GM21381 (cell line): Measurements from ENCODE around the gene ATP13A2.

Experiments
- ATAC-seq: cut with Tn5 transposase; IDR thresholded peaks from one replicate; pipeline ENCODE4 v1.9.1; 2021; ENCODE audit warnings: mild to moderate bottlenecking, moderate library complexity; ENCODE audit not compliant: unreplicated experiment

ATP13A2 gene

DNA sequence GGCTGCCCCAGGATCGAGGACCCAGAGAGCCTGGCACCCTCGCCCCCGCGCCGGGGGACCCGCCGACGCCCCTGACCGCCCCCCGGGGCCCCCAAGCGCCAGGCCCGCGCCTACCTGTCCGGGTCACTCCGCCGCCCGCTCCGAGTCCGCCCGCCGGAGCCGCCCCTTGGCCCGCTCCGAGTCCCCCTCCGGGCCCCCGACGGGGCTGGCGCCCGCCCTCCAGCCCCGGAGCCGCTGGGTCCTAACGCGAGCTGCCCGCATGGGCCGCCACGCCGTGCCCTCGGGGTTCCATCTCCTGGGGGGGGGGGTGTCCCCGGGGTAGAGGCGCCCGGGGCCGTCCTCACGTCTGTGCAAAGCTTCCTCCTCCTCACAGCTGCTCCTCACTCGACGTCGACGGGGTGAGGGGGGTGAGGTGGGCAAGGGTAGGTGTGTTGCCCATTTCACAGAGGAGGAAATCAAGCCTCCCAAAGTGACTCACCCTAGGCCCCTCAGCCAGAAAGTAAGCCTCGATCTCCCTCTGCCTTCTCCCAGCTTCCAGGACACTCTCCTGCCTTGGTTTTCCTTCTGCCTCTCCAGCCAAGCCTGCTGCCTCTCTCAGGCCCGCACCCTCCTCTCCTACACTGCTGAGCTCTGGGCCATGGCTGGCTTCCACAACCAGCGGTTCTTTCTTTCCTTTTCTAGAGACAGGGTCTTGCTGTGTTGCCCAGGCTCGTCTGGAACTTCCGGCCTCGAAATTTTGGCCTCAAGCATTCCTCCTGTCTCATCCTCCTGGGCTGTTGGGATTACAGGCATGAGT is 31.1 kb downstream of the ATP13A2 start, which contains the start of gene MFAP2:
Gene MFAP2 (minus strand): TSS at position 148 of the 796 bp plus-strand sequence. CDS start 2,347 bp downstream, outside the sequence.
- no peak for ATAC-seq

DNA sequence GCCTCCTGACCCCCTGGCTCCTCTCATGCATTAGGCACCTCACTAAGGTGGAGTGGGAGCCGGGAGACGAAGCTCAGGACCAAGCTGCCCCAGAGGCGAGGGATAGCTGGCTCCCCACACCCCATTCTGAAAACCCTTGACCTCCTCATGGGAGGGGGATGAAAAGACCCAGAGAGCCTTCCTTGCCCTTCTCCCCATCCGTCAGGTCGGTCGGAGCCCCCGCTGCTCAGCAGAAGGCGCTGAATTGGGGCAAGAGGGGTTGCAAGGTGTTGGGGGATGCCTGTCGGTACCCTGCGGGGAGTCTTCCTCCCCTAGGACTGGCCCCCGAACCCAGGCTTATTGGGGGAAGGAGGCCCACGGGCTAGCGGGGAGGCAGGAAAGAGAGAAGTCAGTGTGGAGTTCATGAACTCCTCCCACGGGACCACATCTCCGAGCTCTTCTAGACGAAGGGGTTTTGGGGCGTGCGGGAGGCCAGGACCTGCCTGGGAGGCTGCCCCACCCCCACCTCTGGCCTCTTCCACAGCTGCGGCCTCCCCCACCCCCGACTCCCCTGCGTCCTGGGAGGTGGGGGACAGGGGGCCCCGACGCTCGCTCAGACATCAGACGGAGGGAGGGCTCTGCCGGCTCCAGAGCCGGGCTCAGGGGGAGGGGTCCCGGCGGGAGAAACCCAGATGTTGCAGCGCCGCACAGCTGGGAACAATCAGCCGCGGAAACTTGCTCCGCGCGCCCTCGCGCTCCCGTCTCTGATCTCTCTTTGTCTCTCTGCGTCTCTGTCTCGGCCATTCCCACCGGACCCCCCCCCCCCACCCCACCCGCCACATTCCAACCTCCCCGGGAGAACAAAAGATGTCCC is 32.0 kb downstream of the ATP13A2 start:
- no peak for ATAC-seq

DNA sequence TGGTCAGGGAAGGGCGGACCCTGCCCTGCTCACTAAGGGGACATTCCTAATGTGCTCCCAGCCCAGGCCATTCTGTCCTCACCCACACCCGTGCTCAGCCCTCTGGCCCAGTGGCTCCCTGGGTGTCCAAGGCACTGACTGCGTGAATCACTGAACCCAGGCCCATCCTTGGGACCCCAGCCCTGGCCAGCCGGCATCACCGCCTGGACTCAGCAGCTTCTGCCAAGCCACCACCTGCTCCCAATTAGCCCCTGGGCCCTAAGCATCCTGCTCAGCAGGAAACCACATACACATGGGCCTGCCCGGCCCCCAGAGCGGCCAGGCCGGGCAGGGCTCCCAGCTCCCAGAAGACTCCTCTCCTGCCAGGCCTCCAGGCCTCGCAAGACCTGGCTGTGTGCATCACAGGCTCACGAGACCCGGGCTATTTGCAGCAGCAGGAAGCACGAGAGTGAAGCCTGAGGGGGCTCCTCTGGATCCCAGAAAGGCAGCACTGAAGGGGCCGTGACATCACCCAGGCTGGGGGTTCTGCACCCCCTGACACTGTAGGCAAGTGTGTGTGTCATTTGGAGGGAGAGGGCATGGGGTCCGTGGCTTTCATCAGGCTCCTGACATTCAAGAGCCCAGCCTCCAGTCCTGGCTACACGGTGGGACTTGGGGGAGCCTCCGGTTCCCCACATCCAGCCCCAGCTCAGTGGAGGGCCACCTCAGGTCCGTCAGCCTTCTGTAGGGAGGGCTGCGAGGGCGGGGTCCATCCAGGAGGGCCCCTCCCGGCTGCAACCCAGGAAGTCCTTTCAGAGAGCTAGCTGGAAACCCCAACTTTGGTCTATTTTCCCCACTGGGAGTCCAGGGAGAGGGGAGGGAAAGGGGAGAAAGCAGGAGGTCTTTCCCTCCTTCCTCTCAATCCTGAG is 32.9 kb downstream of the ATP13A2 start:
- no peak for ATAC-seq

DNA sequence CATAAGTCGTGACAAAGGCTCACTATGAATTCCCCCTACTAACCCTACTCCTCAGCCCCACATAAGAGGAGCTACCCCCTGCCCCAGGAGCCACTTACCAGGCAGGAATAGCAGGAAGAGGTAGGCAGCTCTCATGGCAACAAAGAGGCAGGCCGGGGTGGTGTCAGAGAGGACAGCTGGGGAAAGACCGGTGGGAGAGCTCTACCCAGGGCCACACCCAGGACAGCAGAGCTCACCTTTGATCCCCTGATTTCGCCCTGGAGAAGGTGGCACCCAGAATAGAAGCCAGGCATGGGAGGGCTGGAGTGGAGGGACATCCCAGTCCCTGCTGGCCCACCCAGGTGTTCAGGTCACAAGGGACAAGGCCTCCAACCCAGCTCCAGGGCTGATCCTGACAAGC is 33.6 kb downstream of the ATP13A2 start:
- ATAC-seq = no peak

DNA sequence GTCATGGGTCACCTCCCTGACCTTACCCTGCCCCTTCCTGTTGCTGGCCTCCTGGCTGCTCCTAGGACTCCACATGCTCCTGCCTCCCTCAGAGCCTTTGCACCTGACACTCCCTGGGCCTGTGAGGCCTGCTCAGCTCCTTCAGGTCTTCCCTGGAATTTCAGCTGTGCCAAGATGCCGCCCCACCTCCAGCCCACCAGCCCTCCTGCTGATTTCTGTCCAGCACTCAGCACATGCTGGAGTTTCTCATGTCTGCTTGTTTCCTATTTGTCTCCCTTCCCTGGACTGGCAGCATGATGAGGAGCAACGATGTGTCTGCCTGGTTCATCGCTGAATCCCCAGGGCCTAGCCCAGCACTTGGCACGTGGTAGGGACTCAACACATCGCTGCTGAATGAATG is 34.4 kb downstream of the ATP13A2 start:
- ATAC-seq = no peak

DNA sequence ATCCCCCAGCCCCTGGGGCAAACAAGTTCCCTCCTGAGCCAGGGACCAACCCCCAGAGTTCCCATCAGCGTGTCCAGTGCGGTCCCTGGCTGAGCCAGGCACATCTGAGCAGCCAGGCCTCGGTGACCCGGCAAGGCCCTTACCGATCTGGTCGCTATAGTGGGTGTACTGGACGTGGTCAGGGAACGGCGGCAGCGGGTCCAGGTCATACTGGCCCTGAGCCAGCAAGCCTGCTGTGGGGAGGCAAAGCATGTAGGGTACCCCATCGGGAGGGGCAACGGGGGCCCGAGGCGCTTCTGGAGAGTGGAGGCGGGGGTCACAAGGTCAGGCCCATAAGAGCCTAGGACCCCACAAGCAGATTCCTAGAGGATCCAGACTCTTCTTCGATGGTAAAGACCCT is 34.8 kb downstream of the ATP13A2 start:
- ATAC-seq = no peak

DNA sequence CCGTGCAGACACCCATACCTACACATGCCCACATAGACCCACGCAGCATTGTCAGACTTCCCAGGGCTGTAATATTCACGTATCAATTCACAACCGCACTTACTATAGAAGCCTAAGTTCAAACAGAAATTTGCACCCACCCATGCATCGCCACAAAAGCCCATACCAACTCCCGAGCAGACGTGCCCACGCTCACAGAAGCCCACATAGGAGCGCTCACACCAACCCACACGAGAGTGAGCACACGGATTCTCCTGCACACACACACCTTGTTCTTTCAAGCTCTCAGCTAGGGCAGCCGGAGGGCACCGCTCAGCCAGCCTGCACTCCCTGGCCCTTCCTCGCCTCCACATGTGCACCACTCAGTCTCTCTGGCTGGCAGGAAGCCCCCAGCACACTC is 35.9 kb downstream of the ATP13A2 start:
- no peak for ATAC-seq

DNA sequence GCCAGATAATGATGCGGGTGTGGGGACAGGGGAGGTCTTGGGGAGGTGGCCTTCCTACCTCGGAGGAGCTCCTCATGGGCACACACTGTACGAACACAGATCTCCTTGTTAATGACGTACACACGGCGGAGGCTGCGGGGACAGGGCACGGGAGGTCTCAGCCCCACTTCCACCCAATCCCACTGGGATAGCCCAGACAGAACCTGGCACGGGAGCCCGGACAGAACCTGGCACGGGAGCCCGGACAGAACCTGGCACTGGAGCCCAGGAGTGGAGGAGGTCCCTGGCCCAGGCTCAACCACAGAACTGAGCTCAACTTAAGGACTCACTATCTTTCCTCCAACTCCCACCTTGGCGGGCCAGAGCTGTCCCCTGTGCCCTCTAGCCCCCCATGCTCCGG is 36.5 kb downstream of the ATP13A2 start:
- ATAC-seq = no peak

DNA sequence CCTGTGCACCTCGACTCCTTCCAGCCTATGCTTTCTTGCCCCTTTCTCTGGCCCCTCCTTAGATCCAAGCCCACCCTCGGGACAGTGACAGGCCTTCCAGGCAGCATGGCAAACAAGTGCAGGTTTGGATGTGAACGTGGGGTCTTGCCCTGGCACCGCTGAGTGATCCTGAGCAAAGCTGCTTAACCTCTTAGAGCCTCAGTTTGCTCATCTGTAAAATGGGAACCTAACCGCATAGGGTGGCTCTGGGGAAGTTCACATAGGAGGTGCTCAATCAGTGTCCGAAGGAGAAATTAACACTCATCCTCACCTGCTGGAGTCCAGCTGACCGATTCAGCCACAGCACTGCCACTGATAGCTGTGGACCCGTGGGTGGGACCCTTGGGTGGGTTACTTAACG is 38.5 kb downstream of the ATP13A2 start:
- no peak for ATAC-seq

DNA sequence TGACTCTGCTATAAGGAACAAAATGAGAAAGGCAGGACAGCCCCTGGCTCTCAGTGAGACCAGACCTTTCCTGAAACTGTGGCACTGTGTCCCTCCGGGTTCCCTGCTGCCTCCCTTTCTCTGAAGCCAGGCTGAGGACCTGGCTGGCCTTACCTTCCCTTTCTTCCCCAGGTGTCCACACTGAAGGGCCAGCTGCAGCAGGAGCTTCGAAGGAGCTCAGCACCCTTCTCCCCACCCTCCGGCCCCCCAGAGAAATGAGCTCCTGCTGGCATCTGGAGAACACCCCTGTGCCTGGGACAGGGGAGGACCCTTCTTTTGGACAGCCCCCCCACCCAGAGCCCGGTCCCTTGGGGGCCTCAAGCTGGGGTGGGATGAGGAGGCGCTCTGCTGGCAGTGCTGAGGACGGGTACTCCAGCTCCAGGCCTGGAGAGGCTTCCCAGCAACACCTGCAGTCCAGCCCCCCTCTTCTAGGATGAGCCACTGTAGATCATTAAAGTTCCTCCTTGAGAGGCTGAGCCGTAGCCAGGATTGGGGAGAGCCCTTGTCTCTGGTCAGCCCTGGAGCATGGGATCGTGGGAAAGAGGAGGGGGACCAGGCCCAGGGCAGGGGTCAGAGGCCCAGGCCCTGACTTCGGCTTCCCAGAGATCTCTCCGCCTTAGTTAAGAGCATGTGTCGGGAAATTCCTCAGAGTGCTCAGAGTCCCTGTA is 39.4 kb downstream of the ATP13A2 start:
- no peak for ATAC-seq

DNA sequence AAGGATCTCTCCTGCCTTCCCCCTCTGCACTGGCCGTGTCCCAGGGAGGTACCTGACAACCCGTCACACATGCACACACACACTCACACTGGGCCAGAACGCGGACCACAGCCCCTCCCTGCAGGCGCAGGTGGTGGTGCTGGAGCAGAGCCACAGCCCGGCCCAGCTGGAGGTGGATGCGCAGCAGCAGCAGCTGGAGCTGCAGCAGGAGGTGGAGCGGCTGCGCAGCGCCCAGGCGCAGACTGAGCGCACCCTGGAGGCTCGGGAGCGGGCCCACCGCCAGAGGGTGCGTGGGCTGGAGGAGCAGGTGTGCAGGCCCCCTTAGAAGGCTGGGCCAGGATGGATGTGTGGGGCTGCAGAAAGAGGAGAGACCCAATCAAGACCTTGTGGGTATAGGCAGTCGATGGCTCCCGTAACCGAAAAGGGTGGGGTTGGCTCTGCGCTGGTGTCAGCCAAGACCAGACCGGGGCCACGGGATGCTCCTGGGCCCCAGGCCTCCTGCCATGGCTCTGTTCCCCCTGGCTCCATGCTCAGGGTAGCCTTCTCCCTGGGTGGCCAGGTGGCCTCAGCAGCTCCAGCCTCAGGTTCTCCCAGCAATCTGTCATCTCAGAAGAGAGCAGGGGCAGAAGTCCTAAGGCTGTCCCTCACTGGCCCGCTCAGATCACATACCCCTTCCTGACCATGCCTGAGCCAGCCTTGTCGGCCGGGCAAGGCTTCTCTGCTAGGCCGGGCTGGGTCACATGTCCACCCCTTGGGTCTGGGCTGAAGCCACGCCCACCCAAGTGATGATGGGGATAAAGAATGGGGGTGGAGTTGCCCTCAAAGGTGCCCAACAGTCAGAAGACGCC is 40.2 kb downstream of the ATP13A2 start:
- no peak for ATAC-seq

DNA sequence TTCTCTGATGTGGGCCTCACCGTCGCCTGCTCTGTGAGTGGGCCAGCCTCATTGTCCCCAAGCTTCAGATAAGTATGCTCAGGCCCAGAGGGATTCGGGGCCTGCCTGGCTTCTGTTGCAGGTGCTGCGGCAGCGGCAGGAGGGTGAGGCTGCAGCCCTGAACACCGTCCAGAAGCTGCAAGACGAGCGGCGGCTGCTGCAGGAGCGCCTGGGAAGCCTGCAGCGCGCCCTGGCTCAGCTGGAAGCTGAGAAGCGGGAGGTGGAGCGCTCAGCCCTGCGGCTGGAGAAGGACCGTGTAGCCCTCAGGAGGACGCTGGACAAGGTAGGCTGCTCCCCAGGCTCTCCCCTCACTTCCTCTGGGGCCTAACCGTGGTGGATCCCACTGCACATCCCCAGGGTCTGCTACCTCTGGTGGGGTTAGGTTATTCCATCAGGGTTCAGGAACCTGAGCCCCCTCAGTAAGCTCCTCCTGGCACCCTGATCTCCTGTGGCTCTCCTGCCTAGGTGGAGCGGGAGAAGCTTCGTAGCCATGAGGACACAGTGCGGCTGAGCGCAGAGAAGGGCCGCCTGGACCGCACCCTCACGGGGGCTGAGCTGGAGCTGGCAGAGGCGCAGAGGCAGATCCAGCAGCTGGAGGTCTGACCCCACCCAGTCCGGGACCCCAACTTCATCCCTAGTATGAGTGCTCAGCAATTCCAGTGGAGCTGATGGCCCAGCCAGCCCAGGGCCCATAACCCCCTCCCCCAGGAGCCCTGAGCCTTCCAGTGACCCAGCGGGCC is 41.4 kb downstream of the ATP13A2 start:
- no peak for ATAC-seq

DNA sequence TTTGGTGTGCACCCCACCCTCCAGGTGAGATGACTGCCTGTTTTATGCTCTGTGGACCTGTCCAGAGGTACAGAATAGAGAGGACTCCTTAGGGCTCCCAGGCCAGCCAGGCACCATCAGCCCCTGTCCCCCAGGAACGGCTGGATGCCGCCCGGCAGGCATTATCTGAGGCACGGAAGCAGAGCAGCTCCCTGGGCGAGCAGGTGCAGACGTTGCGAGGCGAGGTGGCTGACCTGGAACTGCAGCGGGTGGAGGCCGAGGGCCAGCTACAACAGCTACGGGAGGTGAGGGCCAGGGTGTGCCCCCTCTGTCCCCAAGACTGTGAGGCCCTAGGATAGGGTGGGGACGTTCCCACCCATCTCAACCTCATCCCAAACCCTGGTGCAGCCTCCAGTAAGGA is 42.1 kb downstream of the ATP13A2 start:
- no peak for ATAC-seq

DNA sequence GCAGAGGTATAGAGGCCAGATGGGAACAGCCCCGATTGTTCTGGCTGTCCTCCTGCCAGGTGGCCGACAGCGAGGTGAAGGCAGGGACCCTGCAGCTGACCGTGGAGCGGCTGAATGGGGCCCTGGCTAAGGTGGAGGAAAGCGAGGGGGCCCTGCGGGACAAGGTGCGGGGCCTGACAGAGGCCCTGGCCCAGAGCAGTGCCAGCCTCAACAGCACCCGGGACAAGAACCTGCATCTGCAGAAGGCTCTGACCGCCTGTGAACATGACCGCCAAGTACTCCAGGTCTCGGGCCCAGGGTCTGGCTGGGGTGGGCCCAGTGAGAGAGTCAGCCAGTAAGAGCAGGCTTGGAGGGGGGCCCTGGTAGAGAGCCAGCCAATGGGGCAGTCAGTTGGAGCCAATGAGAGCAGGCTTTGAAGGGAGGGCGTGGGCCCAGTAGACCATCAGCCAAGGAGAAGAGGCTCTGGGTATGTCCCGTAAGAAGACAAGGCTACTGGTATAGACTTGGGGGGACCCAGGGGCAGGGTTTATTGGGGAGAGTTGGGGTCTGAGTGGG is 42.6 kb downstream of the ATP13A2 start:
- ATAC-seq = no peak

DNA sequence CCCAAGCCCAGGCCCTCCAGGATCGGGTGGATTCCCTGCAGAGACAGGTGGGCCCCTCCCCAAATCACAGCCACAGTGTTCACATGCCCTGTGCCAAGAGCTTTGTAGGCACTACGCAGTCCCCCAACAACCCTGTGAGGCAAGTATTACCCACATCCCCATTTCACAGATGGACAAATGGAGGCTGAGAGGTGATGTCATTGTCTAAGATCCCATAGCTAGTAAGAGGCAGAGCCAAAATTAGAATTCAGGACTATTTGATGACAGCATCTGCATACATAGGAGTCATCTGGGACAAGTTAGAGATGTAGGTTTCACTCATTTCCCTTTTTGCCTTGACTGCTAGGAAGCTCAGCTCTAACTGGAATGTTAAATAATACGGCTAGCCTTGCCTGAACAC is 43.4 kb downstream of the ATP13A2 start:
- no peak for ATAC-seq

DNA sequence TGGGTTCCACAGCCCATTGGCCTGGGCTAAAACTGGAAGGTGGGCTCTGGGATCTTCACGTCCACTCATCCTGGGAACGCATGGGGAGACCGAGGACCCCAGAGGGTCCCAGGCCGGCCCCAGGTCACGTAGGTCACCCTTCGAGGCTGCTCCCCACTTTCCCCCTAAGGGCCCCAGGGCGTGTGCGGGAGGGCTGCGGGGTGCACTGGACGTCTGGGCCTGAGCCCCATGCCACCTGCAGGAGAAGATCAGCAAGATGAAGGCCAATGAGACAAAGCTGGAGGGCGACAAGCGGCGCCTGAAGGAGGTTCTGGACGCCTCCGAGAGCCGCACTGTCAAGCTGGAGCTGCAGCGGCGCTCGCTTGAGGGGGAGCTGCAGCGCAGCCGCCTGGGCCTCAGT is 43.8 kb downstream of the ATP13A2 start:
- no peak for ATAC-seq

DNA sequence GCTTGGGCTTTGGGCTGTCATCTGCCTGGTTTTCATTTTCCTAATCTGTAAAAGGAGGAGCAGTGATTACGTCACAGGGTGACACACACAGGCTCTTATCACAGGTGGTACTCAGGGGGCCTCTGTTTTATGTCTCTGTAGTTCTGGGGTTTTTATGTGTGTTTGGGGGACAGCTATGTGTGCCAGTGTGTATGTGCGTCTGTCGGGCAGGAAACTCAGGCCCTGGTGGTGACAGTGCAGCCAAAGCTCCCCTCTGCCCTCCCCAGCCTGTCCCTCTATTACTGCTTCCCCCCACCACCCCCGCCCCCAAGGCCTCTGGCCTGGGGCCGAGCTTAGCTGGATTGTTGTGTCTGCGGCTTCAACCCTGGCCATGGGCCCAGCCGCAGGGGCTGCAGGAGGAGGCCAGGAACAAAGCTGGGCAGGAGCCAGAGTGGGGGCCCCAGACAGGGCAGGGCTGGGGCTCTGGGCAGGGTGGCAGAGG is 44.6 kb downstream of the ATP13A2 start:
- ATAC-seq = no peak

DNA sequence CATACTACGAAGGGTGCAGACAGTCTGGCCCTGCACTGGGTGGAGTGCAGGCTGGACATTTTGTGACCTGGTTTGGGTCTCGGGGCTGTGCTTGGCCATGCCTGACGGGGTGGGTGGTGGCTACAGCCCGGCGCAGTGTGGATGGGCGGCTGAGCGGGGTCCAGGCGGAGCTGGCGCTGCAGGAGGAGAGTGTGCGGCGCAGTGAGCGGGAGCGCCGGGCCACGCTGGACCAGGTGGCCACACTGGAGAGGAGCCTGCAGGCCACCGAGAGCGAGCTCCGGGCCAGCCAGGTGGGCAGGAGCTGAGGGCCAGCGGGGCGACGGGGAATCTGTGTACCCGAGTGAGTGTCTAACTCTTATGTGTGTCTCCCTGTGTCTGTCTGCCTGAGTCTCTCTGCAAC is 45.4 kb downstream of the ATP13A2 start:
- ATAC-seq = no peak
